Iris pigment epithelial cell (primary cell): Measurements from ENCODE around the gene RNU6-1.

ENCODE experiments used
- DNase-seq: peaks from one replicate; pipeline ENCODE4 v3.0.0-alpha.2; 2011; ENCODE audit warnings: low read depth

Gene RNU6-1

GRCh38 chr15:67801142-67801541 lies 38.7 kb downstream of the RNU6-1 start:
- no peak for DNase-seq

DNA sequence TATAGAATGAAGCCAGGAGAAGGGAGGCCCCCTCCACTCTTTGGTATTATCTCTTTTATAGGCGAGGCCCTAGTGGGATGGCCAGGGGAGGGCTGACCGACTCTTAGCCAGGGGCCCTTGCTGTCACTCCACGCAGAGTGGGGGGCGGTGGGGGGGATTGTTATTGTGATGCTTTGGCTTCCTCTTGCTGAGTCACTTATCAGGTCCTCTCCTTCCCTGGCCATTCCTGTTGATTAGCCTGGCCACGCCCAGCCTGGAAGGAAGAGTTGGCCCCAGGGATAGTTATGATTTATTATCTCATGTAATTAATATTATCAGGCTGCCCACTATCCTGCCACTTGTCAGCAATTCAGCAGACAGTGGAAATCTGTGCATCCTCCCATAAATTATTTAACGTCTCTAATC lies 40.0 kb downstream of the RNU6-1 start:
- DNase-seq, result no peak

DNA sequence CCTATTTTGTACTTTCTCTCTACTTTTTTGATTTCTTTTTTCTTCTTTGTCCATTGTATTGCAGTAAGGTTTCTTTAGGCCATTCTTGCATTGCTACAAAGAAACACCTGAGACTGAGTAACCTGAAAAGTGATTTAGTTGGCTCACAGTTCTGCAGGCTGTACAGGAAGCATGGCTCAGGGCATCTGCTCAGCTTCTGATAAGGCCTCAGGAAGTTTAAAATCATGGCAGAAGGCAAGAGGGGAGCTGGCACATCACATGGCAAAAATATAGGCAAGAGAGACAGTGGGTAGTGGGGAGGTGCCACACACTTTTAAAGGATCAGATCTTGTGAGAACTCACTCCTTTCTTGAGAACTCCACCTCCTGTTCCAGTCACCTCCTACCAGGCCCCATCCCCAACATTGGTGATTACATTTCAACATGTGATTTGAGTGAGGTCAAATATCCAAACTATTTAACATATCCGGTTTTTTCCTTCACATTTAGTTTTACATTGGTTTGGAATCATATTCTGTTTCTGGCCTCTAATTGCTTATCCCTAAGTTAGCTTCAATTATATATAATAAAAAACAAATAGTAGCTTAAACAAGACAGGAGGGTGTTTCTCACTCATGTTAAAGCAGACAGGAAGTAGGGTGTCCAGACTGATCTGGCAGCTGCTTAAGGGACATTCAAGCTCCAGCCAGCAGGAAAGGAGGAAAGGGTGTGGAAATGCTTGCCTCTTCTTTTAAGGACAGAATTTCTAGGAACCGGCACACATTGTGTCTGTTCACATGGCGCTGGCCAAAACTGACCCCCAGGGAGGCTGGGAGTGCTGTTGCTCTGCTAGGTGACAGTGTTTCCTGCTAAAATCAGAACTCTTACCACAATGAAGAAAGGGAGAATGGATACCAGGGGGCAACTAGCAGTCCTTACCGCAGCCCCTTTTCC lies 43.4 kb downstream of the RNU6-1 start:
- peak; percentile 20 for DNase-seq

- no peak for DNase-seq
Measured at GRCh38 chr15:67794832-67795574, 44.8 kb downstream of the RNU6-1 start.

DNA sequence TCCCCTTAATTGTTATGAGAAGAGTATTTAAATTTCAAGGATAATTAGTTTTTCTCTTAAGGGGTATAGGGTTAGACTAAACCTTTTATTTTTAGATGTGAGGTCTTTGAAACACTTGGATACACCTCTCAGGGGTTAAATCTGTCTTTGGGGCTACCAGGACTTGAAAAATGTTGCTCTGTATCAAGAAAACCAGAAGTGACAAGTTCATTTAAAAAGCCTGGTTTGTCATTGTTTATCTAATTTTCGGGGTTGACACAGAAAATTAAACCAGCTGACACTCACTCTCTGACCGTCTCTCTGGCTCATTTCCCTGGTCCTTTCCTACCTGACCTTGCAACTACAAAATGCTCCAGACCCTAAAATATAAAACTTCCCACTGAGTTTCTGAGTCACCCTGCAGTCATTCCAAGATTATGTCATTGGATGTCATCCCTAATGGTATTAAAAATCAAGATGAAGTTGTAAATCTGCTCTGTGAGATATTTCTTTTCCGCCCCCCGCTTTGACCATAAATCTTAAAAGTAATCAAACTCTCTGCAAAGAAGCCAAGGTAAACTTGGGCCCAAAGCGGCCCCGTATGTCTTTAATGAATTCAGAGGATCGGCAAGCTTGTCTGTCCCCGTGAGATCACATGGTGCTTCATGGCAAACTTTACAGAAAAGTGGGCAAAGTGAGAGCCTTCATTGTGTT lies 47.4 kb downstream of the RNU6-1 start:
- peak; percentile 11 for DNase-seq

DNA sequence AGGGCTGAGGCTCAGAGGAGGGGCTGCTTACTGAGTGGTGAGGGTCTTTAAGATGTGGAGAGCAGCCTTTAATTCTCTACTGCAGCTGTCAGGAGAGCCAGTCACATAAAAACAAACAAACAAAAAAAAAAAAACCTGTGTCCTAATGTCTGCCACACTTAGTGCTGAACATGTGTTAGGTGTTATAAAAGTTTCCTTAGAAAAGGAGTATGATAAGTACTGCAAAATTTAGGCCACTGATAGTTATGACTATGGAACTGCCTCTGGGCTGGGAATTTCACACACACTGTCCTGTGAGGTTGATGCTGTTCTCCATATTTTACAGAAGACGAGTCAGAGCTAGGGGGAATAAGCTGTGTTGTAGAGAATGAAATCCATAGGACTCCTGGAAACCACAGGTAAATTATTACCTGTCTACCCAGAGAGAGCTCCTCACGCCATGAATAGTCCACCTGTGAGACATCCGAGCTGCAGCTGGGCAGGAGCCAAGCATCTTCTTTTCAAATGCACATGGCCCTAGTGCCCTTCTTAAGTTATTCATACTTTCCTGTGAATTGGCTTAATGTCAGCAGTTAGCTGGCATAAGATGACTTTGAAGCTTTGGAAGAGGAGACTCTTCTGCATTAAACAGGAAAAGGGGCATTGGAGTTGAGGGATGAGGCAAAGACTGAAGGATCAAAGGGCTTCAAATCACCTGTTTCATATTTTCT lies 49.1 kb downstream of the RNU6-1 start:
- no peak for DNase-seq
